ENCODE measurements around the gene TUSC2.

The TUSC2 gene

GRCh38 chr3:50330330-50330729 lies 2.3 kb upstream of the TUSC2 start:
- Histone ChIP-seq H3K4me3 (ENCODE audit: low read depth in 1 of 2, low read length in 1 of 2) (no peak overlapping the region), H3K4me1 (ENCODE audit: control insufficient read depth in 1 of 2, insufficient read depth in 1 of 2, low read depth in 1 of 2, low read length in 1 of 2) (peaks cover 29 to 38% of the 10 kb centered on the region in 2 experiments), H3K27me3 (no peaks in the 10 kb centered on the region), H3K27ac (peak overlapping the region; percentile 27), H3K9me3 (no peaks in the 10 kb centered on the region), H3K36me3 (peaks cover 39% of the 10 kb centered on the region)
- TF ChIP-seq, protein P1, sequence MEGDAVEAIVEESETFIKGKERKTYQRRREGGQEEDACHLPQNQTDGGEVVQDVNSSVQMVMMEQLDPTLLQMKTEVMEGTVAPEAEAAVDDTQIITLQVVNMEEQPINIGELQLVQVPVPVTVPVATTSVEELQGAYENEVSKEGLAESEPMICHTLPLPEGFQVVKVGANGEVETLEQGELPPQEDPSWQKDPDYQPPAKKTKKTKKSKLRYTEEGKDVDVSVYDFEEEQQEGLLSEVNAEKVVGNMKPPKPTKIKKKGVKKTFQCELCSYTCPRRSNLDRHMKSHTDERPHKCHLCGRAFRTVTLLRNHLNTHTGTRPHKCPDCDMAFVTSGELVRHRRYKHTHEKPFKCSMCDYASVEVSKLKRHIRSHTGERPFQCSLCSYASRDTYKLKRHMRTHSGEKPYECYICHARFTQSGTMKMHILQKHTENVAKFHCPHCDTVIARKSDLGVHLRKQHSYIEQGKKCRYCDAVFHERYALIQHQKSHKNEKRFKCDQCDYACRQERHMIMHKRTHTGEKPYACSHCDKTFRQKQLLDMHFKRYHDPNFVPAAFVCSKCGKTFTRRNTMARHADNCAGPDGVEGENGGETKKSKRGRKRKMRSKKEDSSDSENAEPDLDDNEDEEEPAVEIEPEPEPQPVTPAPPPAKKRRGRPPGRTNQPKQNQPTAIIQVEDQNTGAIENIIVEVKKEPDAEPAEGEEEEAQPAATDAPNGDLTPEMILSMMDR (IDR thresholded peaks at IDR 0.05), result no peak

GRCh38 chr3:50327129-50327528 lies 894 bp downstream of the TUSC2 start:
- Histone ChIP-seq H3K4me3 (ENCODE audit: low read depth in 1 of 2, low read length in 1 of 2) (peak overlapping the region; percentile 79 to 87), H3K4me1 (ENCODE audit: control insufficient read depth in 1 of 2, insufficient read depth in 1 of 2, low read depth in 1 of 2, low read length in 1 of 2) (peaks cover 61 to 62% of the 10 kb centered on the region in 2 experiments), H3K9me3 (no peaks in the 10 kb centered on the region), H3K27ac (peak overlapping the region; percentile 86), H3K36me3 (peaks cover 37% of the 10 kb centered on the region), H3K27me3 (no peaks in the 10 kb centered on the region)
- TF ChIP-seq, protein P1 (IDR thresholded peaks at IDR 0.05), result no peak

GRCh38 chr3:50326182-50326541 lies 1.9 kb downstream of the TUSC2 start:
- Histone ChIP-seq H3K4me1 (ENCODE audit: control insufficient read depth in 1 of 2, insufficient read depth in 1 of 2, low read depth in 1 of 2, low read length in 1 of 2) (peaks cover 67 to 70% of the 10 kb centered on the region in 2 experiments), H3K4me3 (ENCODE audit: low read depth in 1 of 2, low read length in 1 of 2) (no peak overlapping the region), H3K36me3 (peaks cover 27% of the 10 kb centered on the region), H3K27ac (peak overlapping the region; percentile 95), H3K27me3 (no peaks in the 10 kb centered on the region), H3K9me3 (no peaks in the 10 kb centered on the region)
- TF ChIP-seq, protein P1 (IDR thresholded peaks at IDR 0.05), result no peak

GRCh38 chr3:50325497-50326181 lies 2.4 kb downstream of the TUSC2 start:
- TF ChIP-seq, protein P1 (IDR thresholded peaks at IDR 0.05), result no peak
- Histone ChIP-seq H3K27ac (peak overlapping the region; percentile 95), H3K9me3 (no peaks in the 10 kb centered on the region), H3K4me1 (ENCODE audit: control insufficient read depth in 1 of 2, insufficient read depth in 1 of 2, low read depth in 1 of 2, low read length in 1 of 2) (peaks cover 69 to 75% of the 10 kb centered on the region in 2 experiments), H3K36me3 (peaks cover 22% of the 10 kb centered on the region), H3K27me3 (no peaks in the 10 kb centered on the region), H3K4me3 (ENCODE audit: low read depth in 1 of 2, low read length in 1 of 2) (no peak overlapping the region)

DNA sequence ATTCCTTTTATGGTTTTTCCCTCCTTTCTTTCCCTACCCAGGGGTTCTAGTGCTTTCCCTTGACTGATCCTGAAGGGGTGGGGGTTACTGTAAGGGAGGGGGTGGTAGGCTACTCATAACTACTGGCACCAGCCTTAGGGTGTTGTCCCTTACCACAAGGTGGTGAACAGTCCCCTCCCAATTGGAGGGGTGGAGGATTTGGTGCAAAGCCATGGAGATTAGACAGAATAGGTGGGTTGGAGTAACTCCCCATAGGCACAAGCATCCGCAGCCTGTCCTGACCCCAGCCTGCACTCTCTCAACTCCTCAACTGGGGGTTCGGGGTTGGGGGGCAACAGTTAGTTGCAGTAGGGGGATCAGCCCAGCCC lies 2.9 kb downstream of the TUSC2 start:
- no peaks in the 10 kb centered on the region for H3K27me3 ChIP-seq
- H3K27ac ChIP-seq, result peak overlapping the region; percentile 95
- peaks cover 75 to 80% of the 10 kb centered on the region in 2 experiments for H3K4me1 ChIP-seq (ENCODE audit: control insufficient read depth in 1 of 2, insufficient read depth in 1 of 2, low read depth in 1 of 2, low read length in 1 of 2)
- TF ChIP-seq, protein P1 (IDR thresholded peaks at IDR 0.05), result no peak
- H3K9me3 ChIP-seq, result no peaks in the 10 kb centered on the region
- peaks cover 17% of the 10 kb centered on the region for H3K36me3 ChIP-seq
- no peak overlapping the region for H3K4me3 ChIP-seq (ENCODE audit: low read depth in 1 of 2, low read length in 1 of 2)
